NOMO-1 (cell line): Measurements from ENCODE around the gene TRAF3.
"Not testable (repeated sequence)": the region's sequence is repeated elsewhere in the genome, so short reads cannot be mapped to it uniquely, and the experiment has no call there.

Source experiments
- DNase-seq, 2 experiments: peaks; one replicate each; lab custom pipeline; 2025; ENCODE audit not compliant: unreplicated experiment in 2 of 2; lab: John Stamatoyannopoulos, UW

TRAF3 gene

DNA sequence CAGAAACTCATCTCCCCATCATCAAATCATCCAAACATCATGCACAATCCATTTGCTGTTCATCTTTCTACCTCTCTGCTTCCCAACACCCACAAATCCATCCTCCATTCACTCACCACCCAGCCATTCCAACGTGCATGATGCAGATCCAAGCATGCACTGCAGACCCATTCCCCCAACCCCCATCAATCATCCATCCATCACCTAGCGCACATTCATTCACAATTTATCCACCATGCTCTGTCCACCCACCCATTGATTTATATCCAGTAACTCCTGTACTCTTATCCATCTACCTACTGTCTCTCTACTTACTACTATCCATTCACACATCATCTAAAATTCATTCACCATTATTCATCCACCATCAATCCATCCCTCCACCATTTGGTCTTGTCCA is 141.2 kb downstream of the TRAF3 start:
- DNase-seq, result no peak

DNA sequence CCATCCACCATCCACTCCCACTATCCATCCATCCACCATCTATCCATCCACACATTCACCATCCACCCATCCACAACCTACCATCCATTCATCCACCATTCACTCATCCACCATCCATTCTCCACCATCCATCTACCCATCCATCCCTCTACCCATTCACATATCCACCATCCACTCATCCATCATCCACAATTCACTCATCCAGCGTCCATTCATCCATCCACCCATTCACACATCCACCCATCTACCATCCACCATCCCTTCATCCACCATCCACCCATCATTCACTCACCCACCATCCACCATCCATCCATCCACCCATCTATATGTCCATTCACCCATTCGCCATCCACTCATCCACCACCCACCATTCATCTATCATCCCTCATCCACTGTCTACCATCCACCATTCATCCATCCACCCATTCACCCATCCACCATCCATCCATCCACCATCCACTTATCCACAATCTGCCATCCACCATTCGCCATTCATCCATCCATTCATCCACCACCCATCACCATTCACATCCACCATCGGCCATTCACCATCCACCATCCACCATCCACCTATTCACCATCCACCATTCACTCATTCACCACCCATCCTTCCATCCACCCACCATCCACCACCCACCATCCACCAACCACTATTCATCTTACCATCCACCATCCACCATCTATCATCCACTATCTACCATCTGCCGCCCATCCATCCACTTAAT is 143.2 kb downstream of the TRAF3 start:
- DNase-seq, result no peak

DNA sequence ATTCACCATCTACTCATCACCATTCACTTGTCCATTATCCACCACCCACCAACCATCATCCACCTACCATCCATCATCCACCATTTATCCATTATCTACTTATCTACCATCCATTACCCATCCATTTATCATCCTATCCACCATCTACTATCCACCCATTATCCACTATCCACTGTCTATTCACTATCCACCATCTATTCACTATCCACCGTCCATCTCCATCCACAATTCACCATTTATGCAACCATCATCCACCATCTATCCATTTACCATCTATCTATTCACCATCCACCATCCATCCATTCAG is 143.7 kb downstream of the TRAF3 start:
- no peak for DNase-seq

DNA sequence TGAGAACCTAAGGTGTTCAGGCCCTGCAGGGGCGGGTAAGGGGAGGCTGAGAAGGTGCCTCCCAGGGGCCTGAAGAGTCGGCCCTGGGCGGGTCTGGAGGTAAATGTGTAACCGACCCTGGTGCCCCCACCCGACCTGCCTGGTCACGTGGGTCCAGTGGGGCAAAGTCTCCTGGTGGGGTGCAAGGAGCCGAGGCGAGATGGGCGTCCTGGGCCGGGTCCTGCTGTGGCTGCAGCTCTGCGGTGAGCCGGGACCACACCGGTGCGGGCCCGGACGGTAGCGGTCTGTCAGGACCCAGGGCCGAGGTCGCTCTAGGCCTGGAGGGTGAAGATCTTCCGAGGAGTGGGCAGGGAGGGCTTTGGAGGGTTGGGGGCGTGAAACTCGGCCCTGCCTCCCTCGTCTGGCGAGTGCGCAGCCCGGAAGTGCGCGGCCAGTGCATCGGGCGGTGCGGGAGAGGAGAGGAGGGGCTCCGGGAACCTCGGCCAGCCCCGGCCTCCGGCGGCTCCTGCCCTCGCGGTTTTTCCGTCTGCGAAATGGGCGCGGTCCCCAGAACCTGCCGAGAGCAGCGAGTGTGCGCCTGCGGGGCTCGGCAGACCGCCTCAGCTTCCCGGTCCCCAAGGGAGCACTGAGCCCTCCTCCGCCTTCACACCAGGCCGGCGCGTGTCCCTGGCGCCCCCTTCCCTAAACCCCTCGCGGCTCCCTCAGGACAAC is 145.4 kb downstream of the TRAF3 start, which contains the start of gene AMN:
AMN (plus strand) TSS at position 174 of the 711 bp plus-strand sequence; CDS start at position 200, 26 bp downstream.
- no peak for DNase-seq

DNA sequence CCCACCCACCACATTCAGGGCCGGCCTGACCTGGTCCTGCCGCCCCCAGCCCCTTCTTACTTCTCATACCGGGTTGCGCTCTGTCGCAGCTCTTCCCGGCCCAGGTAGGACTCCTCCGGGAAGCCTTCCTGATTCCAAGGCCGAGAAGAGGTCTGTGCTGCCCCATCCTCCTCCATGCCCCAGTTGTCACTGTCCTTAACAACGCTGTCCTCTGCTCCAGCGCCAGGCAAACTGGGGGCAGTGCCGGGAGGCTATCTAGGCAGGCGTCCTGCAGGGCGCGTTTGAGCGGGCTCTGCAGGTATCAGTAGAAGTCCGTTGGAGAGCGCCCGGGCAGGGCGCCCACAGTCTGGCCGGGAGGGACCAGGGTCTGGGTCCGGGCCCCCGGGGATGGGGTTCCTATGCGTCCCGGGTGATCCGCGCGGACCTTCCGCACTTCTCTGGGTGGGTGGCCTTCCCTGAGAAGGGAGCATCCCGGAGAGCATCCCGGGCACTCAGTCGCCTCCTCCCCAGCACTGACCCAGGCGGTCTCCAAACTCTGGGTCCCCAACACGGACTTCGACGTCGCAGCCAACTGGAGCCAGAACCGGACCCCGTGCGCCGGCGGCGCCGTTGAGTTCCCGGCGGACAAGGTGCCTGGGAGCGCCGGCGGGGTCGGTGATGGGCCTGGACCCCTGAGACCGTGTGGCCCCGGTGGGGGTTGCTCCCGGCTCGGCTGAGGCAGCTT is 146.1 kb downstream of the TRAF3 start:
- no peak for DNase-seq

DNA sequence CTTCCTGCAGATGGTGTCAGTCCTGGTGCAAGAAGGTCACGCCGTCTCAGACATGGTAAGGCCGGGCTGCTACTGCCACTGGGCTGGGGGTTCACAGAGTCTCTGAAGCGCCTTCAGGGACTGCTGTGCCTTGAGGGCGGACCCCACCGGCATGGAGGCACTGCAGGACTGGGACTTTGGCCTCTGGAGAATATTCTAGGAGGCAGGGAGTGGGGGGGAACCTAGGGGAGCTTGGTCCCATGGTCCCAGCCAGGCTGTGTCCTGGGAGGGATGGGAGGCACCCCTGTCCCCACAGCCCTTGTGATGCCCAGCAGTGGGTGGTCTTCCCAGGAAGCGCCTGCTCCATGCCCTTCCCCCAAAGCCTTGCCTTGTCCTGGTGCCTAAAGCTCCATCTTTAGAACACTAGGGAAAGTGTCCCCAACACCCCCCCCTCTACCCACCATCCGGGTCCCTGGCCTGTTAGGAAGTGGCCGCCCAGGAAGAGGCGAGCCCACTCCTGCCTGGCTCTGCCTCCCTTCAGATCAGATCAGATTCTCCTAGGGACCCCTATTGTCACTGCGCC is 146.8 kb downstream of the TRAF3 start:
- no peak for DNase-seq

DNA sequence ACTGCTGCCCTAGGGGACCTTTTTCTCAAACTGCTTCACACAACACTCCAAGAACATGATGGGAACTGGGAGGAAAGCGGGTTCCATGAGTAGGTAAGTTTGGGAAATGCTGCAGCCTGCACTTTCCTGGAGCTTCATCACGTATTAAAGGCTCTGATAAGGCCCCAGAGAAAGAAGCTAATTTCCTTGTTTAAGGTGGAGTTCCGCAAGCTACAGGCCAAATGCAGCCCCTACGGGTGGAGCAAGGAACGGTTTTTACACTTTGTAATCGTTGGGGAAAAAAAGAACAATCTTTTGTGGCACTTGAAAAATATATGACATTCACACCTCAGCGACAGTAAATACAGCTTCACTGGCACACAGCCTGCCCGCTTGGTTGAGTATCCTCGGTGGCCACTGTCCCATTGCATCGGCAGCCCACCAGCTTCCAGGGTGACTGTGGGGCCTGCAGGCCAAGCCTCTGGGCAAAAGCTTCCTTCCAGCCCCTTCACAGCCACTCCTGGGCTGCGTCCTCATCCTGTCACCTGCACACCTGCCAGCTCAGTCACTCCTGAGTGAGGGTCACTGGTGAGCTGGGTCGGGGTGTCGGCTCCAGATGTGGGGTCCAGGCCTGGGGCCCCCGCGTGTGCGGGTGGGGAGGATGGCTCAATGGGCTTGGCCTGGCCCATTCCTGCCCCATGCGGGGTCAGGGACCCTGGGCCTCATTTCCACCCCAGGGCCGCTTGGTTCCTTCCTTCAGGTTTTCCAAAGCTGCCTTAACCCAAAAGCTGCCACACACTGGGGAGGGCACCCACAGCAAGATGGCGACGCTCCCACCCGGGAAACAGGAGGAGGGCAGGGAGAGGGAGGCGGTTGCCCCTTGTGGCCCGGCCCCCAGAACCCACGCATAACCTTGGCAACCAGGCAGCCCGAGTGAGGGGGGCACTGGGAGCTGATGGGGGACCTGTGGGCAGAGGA is 147.7 kb downstream of the TRAF3 start:
- DNase-seq, result no peak

DNA sequence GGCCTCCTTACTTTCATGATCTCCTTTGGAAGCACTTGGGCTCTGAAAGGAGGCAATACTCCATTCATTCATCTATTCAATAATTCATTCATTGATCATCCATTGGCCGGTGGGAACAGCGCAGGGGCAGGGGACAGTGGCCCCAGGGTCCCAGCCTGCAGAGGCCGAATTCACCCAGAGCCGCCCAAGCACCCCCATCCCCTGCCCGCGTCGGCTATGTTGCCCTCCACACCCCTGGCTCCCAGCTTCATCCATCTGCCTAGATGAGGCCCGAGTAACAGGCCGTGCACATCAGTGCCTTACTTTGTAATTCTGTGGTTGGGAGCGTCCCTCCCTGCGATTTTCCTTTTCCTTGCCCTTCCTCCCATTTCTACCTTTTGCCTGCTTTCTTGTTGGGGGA is 148.4 kb downstream of the TRAF3 start:
- no peak for DNase-seq

DNA sequence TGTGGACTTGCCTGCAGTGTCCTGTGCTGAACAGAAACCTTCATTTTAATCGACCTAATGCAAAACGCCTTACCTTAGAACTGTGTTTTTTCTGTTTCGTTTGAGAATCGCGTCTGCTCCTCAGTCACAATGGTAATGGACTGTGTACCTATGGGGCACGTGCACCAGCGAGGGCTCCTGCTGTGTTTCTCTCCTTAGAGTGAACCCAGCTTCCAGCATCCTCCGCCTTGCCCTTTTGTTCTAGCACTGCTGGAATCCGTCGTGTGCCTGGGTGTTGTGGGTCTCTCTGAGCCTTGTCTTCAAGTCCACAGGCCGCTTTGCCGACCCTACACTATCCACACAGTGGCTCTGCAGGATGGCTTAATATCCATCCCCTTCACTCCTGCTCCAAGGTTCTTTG is 148.9 kb downstream of the TRAF3 start:
- DNase-seq, result no peak

DNA sequence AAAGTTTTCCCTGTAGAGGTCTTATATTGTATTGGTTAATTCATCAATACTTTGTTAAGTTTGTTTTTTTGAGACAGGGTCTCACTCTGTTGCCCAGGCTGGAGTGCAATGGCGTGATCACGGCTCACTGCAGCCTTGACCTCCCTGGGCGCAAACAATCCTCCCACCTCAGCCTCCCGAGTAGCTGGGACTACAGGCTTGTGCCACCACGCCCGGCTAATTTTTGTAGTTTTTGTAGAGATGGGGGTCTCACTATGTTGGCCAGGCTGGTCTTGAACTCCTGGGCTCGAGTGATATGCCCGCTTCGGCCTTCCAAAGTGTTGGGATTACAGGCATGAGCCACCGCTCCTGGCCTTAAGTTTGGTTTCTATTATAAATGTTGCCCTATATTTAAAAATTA is 149.6 kb downstream of the TRAF3 start:
- DNase-seq, result not testable (repeated sequence)

DNA sequence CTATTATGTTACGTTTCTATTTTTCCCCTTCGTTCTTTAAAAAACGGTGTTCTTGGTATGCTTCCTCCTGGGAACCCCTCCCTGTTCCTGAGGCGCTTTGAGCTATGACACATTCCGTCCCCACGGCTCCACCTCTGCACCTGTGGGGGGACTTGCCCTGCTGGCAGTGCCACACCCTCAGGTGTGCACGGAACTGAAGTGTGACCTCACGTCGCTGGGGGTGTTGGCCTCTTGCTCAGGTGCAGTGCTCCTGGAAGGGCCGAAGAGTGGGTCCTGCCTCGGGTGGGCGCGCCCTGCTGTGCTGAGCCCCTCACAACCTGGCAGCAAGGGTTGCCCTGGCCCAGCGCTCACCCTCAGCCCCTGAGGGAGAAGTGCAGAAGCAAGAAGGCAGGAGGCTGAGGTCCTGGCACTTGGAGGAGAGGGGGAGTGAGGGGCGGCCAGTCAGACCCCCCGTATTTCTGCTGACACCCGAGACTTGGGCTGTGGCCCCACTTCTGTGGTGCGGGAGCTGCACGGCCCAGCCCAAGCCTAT is 150.2 kb downstream of the TRAF3 start:
- DNase-seq, result no peak

DNA sequence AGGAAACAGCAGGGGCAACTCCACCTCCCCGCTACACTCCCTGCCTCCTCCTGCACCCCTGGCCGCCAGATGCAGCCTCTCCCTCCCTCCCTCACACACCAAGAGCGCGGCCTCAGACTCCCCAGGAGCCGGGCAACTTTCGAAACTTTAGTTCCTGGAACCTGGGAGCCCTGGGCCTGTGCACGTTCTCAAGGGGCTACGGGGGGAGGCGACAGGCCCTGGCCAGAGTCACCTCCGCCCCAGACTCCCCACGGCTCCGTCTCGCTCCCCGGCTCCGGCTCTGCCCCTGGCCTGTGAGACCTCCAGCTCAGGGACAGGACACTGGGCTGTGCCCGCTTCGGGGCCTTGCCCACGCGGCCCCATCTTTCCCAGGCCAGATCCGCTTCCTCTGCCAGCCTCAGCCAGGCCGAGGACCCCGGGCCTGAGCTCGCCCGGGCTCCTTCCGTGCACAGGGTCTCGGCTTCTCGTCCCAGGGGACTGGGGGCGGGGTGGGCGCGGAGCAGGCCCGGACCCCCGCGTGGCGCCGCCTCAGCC is 150.7 kb downstream of the TRAF3 start:
- peak; percentile 5 to 19 for DNase-seq

DNA sequence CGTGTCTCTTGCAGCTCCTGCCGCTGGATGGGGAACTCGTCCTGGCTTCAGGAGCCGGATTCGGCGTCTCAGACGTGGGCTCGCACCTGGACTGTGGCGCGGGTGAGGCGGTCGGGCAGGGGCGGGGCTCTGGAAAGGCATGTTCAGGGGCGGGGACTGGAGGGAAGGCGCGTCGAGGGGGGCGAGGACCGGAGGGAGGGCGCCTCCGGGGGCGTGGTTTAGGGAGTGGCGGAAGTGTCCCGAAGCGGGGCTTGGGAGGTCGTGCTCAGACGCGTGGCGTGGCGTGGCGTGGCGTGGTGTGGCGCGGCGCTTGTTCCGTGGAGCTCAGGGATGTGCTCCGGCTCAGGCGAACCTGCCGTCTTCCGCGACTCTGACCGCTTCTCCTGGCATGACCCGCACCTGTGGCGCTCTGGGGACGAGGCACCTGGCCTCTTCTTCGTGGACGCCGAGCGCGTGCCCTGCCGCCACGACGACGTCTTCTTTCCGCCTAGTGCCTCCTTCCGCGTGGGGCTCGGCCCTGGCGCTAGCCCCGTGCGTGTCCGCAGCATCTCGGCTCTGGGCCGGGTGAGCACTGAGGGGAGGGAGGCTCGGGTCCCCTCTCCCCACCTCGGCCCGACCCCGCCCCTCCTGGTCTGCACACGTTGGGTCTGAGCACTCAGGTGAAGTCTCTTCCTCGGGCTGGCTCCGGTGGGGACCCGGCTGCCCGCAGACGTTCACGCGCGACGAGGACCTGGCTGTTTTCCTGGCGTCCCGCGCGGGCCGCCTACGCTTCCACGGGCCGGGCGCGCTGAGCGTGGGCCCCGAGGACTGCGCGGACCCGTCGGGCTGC is 151.4 kb downstream of the TRAF3 start:
- peak; percentile 45 to 70 for DNase-seq

DNA sequence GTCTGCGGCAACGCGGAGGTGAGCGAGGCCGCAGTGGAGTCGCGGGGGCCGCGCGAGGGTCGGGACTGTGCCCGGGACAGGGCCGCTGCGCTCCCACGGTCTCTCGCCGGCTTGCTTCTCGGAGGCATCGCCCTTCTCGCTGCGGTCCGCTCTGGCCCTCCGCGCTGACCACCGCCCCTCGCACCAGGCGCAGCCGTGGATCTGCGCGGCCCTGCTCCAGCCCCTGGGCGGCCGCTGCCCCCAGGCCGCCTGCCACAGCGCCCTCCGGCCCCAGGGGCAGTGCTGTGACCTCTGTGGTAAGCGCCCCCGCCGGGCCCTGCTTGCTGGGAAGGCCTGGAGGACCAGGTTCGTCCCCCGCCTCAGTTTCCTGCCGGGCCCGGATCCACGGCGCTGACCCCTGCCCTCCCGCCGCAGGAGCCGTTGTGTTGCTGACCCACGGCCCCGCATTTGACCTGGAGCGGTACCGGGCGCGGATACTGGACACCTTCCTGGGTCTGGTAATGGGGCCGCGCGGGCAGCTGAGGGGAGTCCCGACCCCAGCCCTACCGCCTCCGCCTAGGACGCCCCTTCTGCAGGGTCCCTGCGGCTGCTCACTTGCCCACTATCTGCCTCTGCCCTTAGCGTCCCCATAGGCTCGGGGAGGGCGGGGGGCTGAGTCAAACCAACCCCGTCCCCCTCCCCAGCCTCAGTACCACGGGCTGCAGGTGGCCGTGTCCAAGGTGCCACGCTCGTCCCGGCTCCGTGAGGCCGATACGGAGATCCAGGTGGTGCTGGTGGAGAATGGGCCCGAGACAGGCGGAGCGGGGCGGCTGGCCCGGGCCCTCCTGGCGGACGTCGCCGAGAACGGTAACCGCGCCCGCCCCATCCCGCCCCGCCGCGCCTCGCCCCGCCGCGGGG is 152.2 kb downstream of the TRAF3 start:
- no peak for DNase-seq

DNA sequence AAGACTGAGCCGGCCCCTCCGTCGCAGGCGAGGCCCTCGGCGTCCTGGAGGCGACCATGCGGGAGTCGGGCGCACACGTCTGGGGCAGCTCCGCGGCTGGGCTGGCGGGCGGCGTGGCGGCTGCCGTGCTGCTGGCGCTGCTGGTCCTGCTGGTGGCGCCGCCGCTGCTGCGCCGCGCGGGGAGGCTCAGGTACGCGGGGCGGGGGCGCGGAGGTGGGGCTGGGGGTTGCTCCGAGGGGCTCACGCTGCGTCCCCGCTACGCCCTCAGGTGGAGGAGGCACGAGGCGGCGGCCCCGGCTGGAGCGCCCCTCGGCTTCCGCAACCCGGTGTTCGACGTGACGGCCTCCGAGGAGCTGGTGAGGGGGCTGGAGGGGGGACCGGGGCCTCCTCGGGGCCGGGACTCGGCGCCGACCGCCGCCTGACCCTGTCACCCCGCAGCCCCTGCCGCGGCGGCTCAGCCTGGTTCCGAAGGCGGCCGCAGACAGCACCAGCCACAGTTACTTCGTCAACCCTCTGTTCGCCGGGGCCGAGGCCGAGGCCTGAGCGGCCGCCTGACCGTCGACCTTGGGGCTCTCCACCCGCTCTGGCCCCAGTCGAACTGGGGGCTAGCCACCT is 153.0 kb downstream of the TRAF3 start:
- no peak for DNase-seq

DNA sequence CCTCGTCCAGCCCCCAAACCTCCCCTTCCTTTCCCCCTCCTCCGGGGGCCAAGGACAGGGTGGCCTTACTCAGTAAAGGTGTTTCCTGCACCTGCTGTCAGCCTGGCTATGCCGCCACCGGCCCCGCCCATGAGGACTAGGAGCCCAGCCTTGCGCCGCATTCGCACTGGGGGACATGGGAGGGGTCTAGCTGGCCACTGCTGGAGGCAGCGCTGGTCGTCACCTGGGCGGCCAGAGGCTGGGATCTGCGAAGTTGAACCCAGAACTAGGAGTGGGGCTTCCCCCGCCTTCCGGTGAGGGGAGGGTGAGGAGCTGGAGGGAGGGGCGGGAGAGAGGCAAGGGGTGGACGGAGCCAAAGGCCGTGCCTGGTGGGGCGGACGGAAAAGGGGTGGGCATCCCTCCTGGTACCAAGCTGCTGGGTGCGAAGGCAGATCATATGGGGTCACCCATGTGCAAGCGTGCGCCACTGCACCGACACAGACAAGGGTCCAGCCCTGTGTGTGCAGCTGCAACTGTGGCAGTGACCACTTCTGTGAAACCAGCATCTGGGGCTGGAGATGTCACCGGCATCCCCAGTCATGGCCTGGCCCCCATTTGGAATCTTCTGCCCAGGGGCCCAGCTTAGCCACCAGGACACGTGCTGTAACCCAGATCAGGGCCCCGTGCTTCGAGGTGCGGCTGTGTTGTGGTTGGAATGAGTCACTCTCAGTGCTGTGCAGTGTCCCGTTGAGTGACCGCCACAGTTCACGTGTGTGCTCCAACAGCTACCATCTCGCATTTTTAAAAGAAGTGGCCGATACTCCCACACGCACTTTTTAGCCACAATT is 153.7 kb downstream of the TRAF3 start:
- peak; percentile 10 to 16 for DNase-seq
